HEK293 (cell line): ENCODE data around the gene UFD1.

ENCODE experiments used
- CTCF ChIA-PET: fragments of 350-600 bp; formaldehyde crosslinking; extraction: SDS; loops from one replicate; lab custom pipeline; 2021; ENCODE audit warnings: antibody characterized with exemption; lab: Yijun Ruan, JAX
- POLR2A ChIA-PET: fragments of 300-600 bp; formaldehyde crosslinking; extraction: SDS; loops from one replicate; lab custom pipeline; 2020; ENCODE audit warnings: antibody characterized with exemption, inconsistent platforms; lab: Yijun Ruan, JAX
- H3K27ac ChIP-seq: fragments of 200-500 bp; sonication (Bioruptor generic); 2 replicates; pipeline ENCODE4 v1.5.1; 2014; ENCODE audit warnings: low read depth, low read length, control low read depth, inconsistent platforms; ENCODE audit errors: extremely low read depth
- H3K36me3 ChIP-seq, 2 experiments: fragments of 200-500 bp in 1 of 2; sonication (Bioruptor generic) in 1 of 2; 1 replicate in 1 of 2; 2 replicates in 1 of 2; pipeline ENCODE4 v1.5.1; 2014 to 2017; ENCODE audit warnings: inconsistent platforms in 2 of 2, low read length in 2 of 2; ENCODE audit not compliant: control insufficient read depth in 2 of 2, insufficient read depth in 1 of 2
- H3K4me1 ChIP-seq: fragments of 200-500 bp; sonication (Bioruptor generic); 2 replicates; pipeline ENCODE4 v1.5.1; 2014; ENCODE audit warnings: mild to moderate bottlenecking, low read length, inconsistent platforms; ENCODE audit not compliant: control insufficient read depth, insufficient read depth
- H3K4me3 ChIP-seq: 2 replicates; pipeline ENCODE4 v1.5.1; 2011; ENCODE audit warnings: low read depth, mild to moderate bottlenecking, control low read depth, low read length, moderate library complexity
- H3K9me3 ChIP-seq: fragments of 200-500 bp; sonication (Bioruptor generic); 2 replicates; pipeline ENCODE4 v1.5.1; 2014; ENCODE audit warnings: low read depth, low read length, inconsistent platforms; ENCODE audit not compliant: control insufficient read depth, insufficient read depth
- FEZF1 ChIP-seq: fragments of 450-650 bp; formaldehyde crosslinking; IDR thresholded peaks from 2 replicates; pipeline ENCODE4 v1.5.1; 2016; ENCODE audit warnings: missing biosample characterization, missing genetic modification characterization
- GLIS2 ChIP-seq: fragments of 450-650 bp; formaldehyde crosslinking; IDR thresholded peaks from 2 replicates; pipeline ENCODE4 v1.5.1; 2016; ENCODE audit warnings: missing biosample characterization, missing genetic modification characterization
- SCRT1 ChIP-seq: fragments of 450-650 bp; formaldehyde crosslinking; IDR thresholded peaks from 2 replicates; pipeline ENCODE4 v1.5.1; 2016; ENCODE audit warnings: missing biosample characterization, missing genetic modification characterization, borderline replicate concordance
- SCRT2 ChIP-seq: fragments of 450-650 bp; formaldehyde crosslinking; IDR thresholded peaks from 2 replicates; pipeline ENCODE4 v1.5.1; 2016; ENCODE audit warnings: missing biosample characterization, missing genetic modification characterization
- YY1 ChIP-seq: fragments of 450-650 bp; formaldehyde crosslinking; IDR thresholded peaks from 2 replicates; pipeline ENCODE4 v1.5.1; 2018; ENCODE audit warnings: missing biosample characterization, missing genetic modification characterization
- ZBTB17 ChIP-seq: fragments of 450-650 bp; formaldehyde crosslinking; IDR thresholded peaks from 2 replicates; pipeline ENCODE4 v1.5.1; 2016; ENCODE audit warnings: missing biosample characterization, missing genetic modification characterization
- ZBTB20 ChIP-seq: fragments of 450-650 bp; formaldehyde crosslinking; IDR thresholded peaks from 2 replicates; pipeline ENCODE4 v1.5.1; 2016; ENCODE audit warnings: missing biosample characterization, missing genetic modification characterization
- ZBTB21 ChIP-seq: fragments of 450-650 bp; formaldehyde crosslinking; IDR thresholded peaks from 2 replicates; pipeline ENCODE4 v1.5.1; 2017; ENCODE audit warnings: missing biosample characterization, missing genetic modification characterization
- ZBTB48 ChIP-seq: fragments of 450-650 bp; formaldehyde crosslinking; IDR thresholded peaks from 2 replicates; pipeline ENCODE4 v1.5.1; 2016; ENCODE audit warnings: missing biosample characterization, missing genetic modification characterization
- ZBTB8A ChIP-seq: fragments of 450-650 bp; formaldehyde crosslinking; IDR thresholded peaks from 2 replicates; pipeline ENCODE4 v1.5.1; 2016; ENCODE audit warnings: missing biosample characterization, missing genetic modification characterization
- ZIC2 ChIP-seq: fragments of 450-650 bp; formaldehyde crosslinking; IDR thresholded peaks from 2 replicates; pipeline ENCODE4 v1.5.1; 2016; ENCODE audit warnings: missing biosample characterization, missing genetic modification characterization
- ZNF114 ChIP-seq: fragments of 450-650 bp; formaldehyde crosslinking; IDR thresholded peaks from 2 replicates; pipeline ENCODE4 v1.5.0; 2017; ENCODE audit warnings: missing biosample characterization, missing genetic modification characterization
- ZNF202 ChIP-seq: fragments of 450-650 bp; formaldehyde crosslinking; IDR thresholded peaks from 2 replicates; pipeline ENCODE4 v1.5.1; 2016; ENCODE audit warnings: missing biosample characterization, missing genetic modification characterization, borderline replicate concordance
- ZNF521 ChIP-seq: fragments of 450-650 bp; formaldehyde crosslinking; IDR thresholded peaks from 2 replicates; pipeline ENCODE4 v1.5.1; 2017; ENCODE audit warnings: missing biosample characterization, mild to moderate bottlenecking, missing genetic modification characterization
- ZNF747 ChIP-seq: fragments of 450-650 bp; formaldehyde crosslinking; IDR thresholded peaks from 2 replicates; pipeline ENCODE4 v1.5.1; 2016; ENCODE audit warnings: missing biosample characterization, missing genetic modification characterization
- ZNF76 ChIP-seq: fragments of 450-650 bp; formaldehyde crosslinking; IDR thresholded peaks from 2 replicates; pipeline ENCODE4; 2016; ENCODE audit warnings: low read depth, missing biosample characterization, missing genetic modification characterization, borderline replicate concordance
- TF ChIP-seq, protein P1 (sequence below): fragments of 450-650 bp; formaldehyde crosslinking; IDR thresholded peaks from 2 replicates; pipeline ENCODE4 v1.5.1; 2016; ENCODE audit warnings: missing biosample characterization, missing genetic modification characterization
- TF ChIP-seq, protein P2 (sequence below): sonication (generic); formaldehyde crosslinking; IDR thresholded peaks from 2 replicates; pipeline ENCODE4 v1.8.1; 2022; ENCODE audit warnings: mild to moderate bottlenecking, moderate library complexity, missing genetic modification reagents
- TF ChIP-seq, protein P3 (sequence below): fragments of 450-650 bp; formaldehyde crosslinking; IDR thresholded peaks from 2 replicates; pipeline ENCODE4 v1.5.1; 2016; ENCODE audit warnings: missing biosample characterization, missing genetic modification characterization
- TF ChIP-seq, protein P4 (sequence below): fragments of 450-650 bp; formaldehyde crosslinking; optimal IDR thresholded peaks from 2 replicates; pipeline ENCODE3; 2016; ENCODE audit warnings: missing biosample characterization, mild to moderate bottlenecking, missing genetic modification characterization
- TF ChIP-seq, protein P5 (sequence below): fragments of 450-650 bp; formaldehyde crosslinking; IDR thresholded peaks from 2 replicates; pipeline ENCODE4 v1.5.1; 2016; ENCODE audit warnings: missing biosample characterization, missing genetic modification characterization
- TF ChIP-seq, protein P6 (sequence below): fragments of 450-650 bp; formaldehyde crosslinking; IDR thresholded peaks from 2 replicates; pipeline ENCODE4 v1.5.1; 2016; ENCODE audit warnings: missing biosample characterization, missing genetic modification characterization
- TF ChIP-seq, protein P7 (sequence below): fragments of 450-650 bp; formaldehyde crosslinking; IDR thresholded peaks from 2 replicates; pipeline ENCODE4 v1.5.1; 2016; ENCODE audit warnings: missing biosample characterization, missing genetic modification characterization

The UFD1 gene

DNA sequence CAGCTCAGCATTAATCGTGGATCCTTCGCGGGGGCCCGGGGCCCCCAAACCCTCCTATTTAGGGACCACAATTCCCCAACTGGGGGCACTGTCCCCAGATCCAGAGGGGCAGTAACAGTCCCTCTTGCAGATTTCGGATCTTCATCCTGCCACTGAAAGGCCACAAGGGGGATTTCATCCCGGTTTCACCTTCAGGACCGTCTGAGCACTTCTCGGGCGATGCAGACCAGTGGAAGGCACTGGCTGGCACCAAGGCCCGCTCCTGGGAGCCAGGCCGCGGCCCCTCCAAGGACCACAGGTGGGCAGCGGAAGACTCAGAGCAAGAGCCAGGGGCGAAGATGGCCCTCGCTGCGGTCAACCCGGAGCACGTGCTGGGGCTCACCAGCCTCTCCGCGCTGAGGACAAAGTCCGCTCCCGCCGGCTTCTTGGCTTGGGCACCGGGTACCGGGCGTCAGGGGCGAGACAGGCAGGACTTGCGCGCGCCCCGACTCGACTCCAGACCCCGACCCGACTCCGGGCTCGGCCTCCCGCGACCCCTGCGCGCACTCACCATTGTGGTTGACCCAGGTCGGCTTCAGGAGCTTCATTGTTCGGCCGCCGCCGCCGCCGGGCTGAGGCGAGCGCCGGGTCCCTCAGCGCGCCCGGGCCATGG lies 48.0 kb downstream of the UFD1 start:
- Histone ChIP-seq H3K27ac (peak overlapping the region; percentile 59), H3K4me3 (peak overlapping the region; percentile 90), H3K4me1 (no peaks in the 10 kb centered on the region; the same call in 1 of the 2 replicates), H3K36me3 (peaks cover 2 to 45% of the 10 kb centered on the region in 2 experiments; a peak in 2 of 3 replicates), H3K9me3 (no peaks in the 10 kb centered on the region)
- CTCF ChIA-PET, result interaction anchor here (0.6 to 1.3 kb wide), 2 partner anchors 250 to 286 kb away, joined by 3 read pairs; partner anchors contain the start of gene ESS2
- POLR2A ChIA-PET, result interaction anchor here (0.8 to 3.7 kb wide), 8 partner anchors 10 to 252 kb away, joined by 3 to 22 read pairs (median 8); partner anchors contain the start of genes C22orf39, CDC45, SLC25A1 and UFD1
- TF ChIP-seq ZNF521 (tag by site-specific recombination) (no peak), ZBTB21 (tag by site-specific recombination) (0 out of 2 replicates have a peak, but pooled peaks have one; percentile 4), ZBTB48 (peak; percentile 59; the same call in 1 of the 2 replicates), ZNF747 (tag by site-specific recombination) (no peak), SCRT2 (tag by site-specific recombination) (peak; percentile 58), GLIS2 (tag by site-specific recombination) (peak; percentile 30; the same call in 1 of the 2 replicates), ZIC2 (tag by site-specific recombination) (no peak), SCRT1 (0 out of 2 replicates have a peak, but pooled peaks have one; percentile 29), ZBTB8A (tag by site-specific recombination) (peak; percentile 85), ZNF114 (tag by site-specific recombination) (no peak), ZBTB20 (peak; percentile 81), YY1 (tag by site-specific recombination) (0 out of 2 replicates have a peak, but pooled peaks have one; percentile 26), ZNF202 (tag by site-specific recombination) (no peak), ZNF76 (tag by site-specific recombination) (no peak), ZBTB17 (tag by site-specific recombination) (peak; percentile 71), FEZF1 (tag by site-specific recombination) (no peak)
- TF ChIP-seq, protein P1, sequence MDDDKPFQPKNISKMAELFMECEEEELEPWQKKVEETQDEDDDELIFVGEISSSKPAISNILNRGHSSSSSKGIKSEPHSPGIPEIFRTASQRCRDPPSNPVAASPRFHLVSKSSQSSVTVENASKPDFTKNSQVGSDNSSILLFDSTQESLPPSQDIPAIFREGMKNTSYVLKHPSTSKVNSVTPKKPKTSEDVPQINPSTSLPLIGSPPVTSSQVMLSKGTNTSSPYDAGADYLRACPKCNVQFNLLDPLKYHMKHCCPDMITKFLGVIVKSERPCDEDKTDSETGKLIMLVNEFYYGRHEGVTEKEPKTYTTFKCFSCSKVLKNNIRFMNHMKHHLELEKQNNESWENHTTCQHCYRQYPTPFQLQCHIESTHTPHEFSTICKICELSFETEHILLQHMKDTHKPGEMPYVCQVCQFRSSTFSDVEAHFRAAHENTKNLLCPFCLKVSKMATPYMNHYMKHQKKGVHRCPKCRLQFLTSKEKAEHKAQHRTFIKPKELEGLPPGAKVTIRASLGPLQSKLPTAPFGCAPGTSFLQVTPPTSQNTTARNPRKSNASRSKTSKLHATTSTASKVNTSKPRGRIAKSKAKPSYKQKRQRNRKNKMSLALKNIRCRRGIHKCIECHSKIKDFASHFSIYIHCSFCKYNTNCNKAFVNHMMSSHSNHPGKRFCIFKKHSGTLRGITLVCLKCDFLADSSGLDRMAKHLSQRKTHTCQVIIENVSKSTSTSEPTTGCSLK, result no peak
- TF ChIP-seq, protein P2, sequence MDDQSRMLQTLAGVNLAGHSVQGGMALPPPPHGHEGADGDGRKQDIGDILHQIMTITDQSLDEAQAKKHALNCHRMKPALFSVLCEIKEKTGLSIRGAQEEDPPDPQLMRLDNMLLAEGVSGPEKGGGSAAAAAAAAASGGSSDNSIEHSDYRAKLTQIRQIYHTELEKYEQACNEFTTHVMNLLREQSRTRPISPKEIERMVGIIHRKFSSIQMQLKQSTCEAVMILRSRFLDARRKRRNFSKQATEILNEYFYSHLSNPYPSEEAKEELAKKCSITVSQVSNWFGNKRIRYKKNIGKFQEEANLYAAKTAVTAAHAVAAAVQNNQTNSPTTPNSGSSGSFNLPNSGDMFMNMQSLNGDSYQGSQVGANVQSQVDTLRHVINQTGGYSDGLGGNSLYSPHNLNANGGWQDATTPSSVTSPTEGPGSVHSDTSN (CRISPR knock-in tag), result no peak
- TF ChIP-seq, protein P3, sequence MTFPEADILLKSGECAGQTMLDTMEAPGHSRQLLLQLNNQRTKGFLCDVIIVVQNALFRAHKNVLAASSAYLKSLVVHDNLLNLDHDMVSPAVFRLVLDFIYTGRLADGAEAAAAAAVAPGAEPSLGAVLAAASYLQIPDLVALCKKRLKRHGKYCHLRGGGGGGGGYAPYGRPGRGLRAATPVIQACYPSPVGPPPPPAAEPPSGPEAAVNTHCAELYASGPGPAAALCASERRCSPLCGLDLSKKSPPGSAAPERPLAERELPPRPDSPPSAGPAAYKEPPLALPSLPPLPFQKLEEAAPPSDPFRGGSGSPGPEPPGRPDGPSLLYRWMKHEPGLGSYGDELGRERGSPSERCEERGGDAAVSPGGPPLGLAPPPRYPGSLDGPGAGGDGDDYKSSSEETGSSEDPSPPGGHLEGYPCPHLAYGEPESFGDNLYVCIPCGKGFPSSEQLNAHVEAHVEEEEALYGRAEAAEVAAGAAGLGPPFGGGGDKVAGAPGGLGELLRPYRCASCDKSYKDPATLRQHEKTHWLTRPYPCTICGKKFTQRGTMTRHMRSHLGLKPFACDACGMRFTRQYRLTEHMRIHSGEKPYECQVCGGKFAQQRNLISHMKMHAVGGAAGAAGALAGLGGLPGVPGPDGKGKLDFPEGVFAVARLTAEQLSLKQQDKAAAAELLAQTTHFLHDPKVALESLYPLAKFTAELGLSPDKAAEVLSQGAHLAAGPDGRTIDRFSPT (tag by site-specific recombination), result peak; percentile 80
- TF ChIP-seq, protein P4, sequence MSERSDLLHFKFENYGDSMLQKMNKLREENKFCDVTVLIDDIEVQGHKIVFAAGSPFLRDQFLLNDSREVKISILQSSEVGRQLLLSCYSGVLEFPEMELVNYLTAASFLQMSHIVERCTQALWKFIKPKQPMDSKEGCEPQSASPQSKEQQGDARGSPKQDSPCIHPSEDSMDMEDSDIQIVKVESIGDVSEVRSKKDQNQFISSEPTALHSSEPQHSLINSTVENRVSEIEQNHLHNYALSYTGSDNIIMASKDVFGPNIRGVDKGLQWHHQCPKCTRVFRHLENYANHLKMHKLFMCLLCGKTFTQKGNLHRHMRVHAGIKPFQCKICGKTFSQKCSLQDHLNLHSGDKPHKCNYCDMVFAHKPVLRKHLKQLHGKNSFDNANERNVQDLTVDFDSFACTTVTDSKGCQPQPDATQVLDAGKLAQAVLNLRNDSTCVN (tag by site-specific recombination), result peak; percentile 69
- TF ChIP-seq, protein P5, sequence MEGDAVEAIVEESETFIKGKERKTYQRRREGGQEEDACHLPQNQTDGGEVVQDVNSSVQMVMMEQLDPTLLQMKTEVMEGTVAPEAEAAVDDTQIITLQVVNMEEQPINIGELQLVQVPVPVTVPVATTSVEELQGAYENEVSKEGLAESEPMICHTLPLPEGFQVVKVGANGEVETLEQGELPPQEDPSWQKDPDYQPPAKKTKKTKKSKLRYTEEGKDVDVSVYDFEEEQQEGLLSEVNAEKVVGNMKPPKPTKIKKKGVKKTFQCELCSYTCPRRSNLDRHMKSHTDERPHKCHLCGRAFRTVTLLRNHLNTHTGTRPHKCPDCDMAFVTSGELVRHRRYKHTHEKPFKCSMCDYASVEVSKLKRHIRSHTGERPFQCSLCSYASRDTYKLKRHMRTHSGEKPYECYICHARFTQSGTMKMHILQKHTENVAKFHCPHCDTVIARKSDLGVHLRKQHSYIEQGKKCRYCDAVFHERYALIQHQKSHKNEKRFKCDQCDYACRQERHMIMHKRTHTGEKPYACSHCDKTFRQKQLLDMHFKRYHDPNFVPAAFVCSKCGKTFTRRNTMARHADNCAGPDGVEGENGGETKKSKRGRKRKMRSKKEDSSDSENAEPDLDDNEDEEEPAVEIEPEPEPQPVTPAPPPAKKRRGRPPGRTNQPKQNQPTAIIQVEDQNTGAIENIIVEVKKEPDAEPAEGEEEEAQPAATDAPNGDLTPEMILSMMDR (tag by site-specific recombination), result peak; percentile 83
- TF ChIP-seq, protein P6, sequence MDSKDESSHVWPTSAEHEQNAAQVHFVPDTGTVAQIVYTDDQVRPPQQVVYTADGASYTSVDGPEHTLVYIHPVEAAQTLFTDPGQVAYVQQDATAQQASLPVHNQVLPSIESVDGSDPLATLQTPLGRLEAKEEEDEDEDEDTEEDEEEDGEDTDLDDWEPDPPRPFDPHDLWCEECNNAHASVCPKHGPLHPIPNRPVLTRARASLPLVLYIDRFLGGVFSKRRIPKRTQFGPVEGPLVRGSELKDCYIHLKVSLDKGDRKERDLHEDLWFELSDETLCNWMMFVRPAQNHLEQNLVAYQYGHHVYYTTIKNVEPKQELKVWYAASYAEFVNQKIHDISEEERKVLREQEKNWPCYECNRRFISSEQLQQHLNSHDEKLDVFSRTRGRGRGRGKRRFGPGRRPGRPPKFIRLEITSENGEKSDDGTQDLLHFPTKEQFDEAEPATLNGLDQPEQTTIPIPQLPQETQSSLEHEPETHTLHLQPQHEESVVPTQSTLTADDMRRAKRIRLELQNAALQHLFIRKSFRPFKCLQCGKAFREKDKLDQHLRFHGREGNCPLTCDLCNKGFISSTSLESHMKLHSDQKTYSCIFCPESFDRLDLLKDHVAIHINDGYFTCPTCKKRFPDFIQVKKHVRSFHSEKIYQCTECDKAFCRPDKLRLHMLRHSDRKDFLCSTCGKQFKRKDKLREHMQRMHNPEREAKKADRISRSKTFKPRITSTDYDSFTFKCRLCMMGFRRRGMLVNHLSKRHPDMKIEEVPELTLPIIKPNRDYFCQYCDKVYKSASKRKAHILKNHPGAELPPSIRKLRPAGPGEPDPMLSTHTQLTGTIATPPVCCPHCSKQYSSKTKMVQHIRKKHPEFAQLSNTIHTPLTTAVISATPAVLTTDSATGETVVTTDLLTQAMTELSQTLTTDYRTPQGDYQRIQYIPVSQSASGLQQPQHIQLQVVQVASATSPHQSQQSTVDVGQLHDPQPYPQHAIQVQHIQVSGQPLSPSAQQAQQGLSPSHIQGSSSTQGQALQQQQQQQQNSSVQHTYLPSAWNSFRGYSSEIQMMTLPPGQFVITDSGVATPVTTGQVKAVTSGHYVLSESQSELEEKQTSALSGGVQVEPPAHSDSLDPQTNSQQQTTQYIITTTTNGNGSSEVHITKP (tag by site-specific recombination), result no peak
- TF ChIP-seq, protein P7, sequence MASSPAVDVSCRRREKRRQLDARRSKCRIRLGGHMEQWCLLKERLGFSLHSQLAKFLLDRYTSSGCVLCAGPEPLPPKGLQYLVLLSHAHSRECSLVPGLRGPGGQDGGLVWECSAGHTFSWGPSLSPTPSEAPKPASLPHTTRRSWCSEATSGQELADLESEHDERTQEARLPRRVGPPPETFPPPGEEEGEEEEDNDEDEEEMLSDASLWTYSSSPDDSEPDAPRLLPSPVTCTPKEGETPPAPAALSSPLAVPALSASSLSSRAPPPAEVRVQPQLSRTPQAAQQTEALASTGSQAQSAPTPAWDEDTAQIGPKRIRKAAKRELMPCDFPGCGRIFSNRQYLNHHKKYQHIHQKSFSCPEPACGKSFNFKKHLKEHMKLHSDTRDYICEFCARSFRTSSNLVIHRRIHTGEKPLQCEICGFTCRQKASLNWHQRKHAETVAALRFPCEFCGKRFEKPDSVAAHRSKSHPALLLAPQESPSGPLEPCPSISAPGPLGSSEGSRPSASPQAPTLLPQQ, result 0 out of 2 replicates have a peak, but pooled peaks have one; percentile 1
